Esophagus squamous epithelium (tissue), 4 donors: ENCODE results near the gene RAB36.

ENCODE experiments used
- CTCF ChIP-seq, 6 experiments: fragments of 450-650 bp in 4 of 6; fragments of 200-600 bp in 2 of 6; sonication (generic) in 2 of 6; IDR thresholded peaks; one replicate each; pipeline ENCODE4 v1.5.1; 2016 to 2019; ENCODE audit warnings: antibody characterized with exemption in 6 of 6, mild to moderate bottlenecking in 4 of 6, moderate library complexity in 4 of 6
- POLR2A ChIP-seq, 4 donors: fragments of 450-650 bp; IDR thresholded peaks; one replicate each; pipeline ENCODE4 v1.6.1; 2017; ENCODE audit warnings: antibody characterized with exemption in 4 of 4, mild to moderate bottlenecking in 4 of 4, moderate library complexity in 3 of 4

DNA sequence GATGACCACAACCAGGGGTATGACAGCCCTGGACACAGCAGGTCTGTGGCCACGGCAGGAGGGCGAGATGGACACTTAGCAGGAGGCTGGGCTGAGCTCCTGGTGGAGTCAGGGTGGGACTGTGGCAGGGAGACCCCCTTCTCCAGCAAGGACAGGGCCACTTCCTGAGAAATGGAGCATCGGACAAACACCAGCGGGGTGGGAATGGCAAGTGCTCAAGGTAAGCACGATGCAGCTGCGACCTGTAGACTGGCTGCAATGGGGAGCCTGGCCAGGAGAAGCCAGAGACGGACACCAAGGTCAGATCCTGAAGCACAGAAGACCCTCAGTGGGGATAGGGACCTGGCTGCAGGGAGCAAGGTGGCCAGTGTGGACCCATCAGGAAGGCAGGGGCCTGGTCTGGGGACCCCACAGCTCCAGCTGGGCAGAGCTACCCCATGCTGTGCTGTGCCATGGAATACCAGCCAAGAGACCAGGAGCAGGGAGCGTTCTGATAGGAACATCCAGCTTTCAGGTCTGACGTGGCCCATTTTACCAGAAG, 32.7 kb upstream of the RAB36 start:
- TF ChIP-seq CTCF (IDR thresholded peaks at IDR 0.05) = no peak
- no peak for TF ChIP-seq POLR2A (IDR thresholded peaks at IDR 0.05)
